Stomach (tissue), 4 donors: Measurements from ENCODE around the gene WWOX.

Experiments
- POLR2AphosphoS5 ChIP-seq, 3 donors: sonication (generic); formaldehyde crosslinking; IDR thresholded peaks; one replicate each; pipeline ENCODE4 v1.6.1; 2016; ENCODE audit warnings: antibody characterized with exemption in 3 of 3
- TF ChIP-seq, protein P1 (sequence below), 7 experiments: fragments of 450-650 bp in 4 of 7; fragments of 200-600 bp in 3 of 7; sonication (generic) in 3 of 7; IDR thresholded peaks; one replicate each; pipeline ENCODE4 v1.5.1; 2016 to 2019; ENCODE audit warnings: antibody characterized with exemption in 7 of 7, control low read depth in 2 of 7, mild to moderate bottlenecking in 1 of 7

GRCh38 chr16:78196502-78196901 lies 97.0 kb downstream of the WWOX start:
- no peak for TF ChIP-seq POLR2AphosphoS5 (IDR thresholded peaks at IDR 0.05)
- TF ChIP-seq, protein P1, sequence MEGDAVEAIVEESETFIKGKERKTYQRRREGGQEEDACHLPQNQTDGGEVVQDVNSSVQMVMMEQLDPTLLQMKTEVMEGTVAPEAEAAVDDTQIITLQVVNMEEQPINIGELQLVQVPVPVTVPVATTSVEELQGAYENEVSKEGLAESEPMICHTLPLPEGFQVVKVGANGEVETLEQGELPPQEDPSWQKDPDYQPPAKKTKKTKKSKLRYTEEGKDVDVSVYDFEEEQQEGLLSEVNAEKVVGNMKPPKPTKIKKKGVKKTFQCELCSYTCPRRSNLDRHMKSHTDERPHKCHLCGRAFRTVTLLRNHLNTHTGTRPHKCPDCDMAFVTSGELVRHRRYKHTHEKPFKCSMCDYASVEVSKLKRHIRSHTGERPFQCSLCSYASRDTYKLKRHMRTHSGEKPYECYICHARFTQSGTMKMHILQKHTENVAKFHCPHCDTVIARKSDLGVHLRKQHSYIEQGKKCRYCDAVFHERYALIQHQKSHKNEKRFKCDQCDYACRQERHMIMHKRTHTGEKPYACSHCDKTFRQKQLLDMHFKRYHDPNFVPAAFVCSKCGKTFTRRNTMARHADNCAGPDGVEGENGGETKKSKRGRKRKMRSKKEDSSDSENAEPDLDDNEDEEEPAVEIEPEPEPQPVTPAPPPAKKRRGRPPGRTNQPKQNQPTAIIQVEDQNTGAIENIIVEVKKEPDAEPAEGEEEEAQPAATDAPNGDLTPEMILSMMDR (IDR thresholded peaks at IDR 0.05): no peak
